ENCODE results near the gene CCL23.

GRCh38 chr17:36048066-36048465, 30.3 kb upstream of the CCL23 start:
- no peak for TF ChIP-seq CTCF (IDR thresholded peaks at IDR 0.05)
- no peak for TF ChIP-seq POLR2AphosphoS5 (IDR thresholded peaks at IDR 0.05)
- no peak for TF ChIP-seq POLR2A (IDR thresholded peaks at IDR 0.05)
